ENCODE measurements around the gene SNAPC2. TPM values are rescaled to one million over a fixed set of nuclear protein-coding genes. Genes with fewer than 3 reads are reported as not detected.

The SNAPC2 gene
- total and polyA plus RNA-seq, 2 of the 13 experiments (the other 11 are each of a cell fraction or from before 2014, with no cell fraction given) = 10.2 to 12.7 TPM

- CTCF ChIA-PET (ENCODE audit: low intra/inter-chr PET ratio, low total read pairs) = no interaction called here
- no peaks in the 10 kb centered on the region for H4K20me1 ChIP-seq (ENCODE audit: insufficient read depth, low read length)
- H3K9ac ChIP-seq (ENCODE audit: insufficient read depth, low read depth, low read length) = no peak overlapping the region
- H3K27me3 ChIP-seq (ENCODE audit: control insufficient read depth in 1 of 2, insufficient read depth in 2 of 2, low read length in 2 of 2) = no peaks in the 10 kb centered on the region
- 90% methylated on average over 15 of the region's 24 CpGs for WGBS (ENCODE audit: low lambda C conversion rate)
- H3K36me3 ChIP-seq (replicated peaks in 1 of 2; ENCODE audit: control insufficient read depth in 1 of 2, insufficient read depth in 2 of 2, low read length in 2 of 2) = peaks cover 24 to 37% of the 10 kb centered on the region in 2 experiments; a peak in 4 of 5 replicates
- peak overlapping the region; percentile 43 for H3K27ac ChIP-seq (ENCODE audit: extremely low read length, insufficient read depth, low read length)
- POLR2A ChIA-PET = interaction anchor here (1.1 to 5.2 kb wide), 6 partner anchors 9 to 97 kb away, joined by 3 to 57 read pairs (median 4); partner anchors contain the start of genes MAP2K7, SNAPC2 and TIMM44
- peak; percentile 53 for DNase-seq (ENCODE audit: low spot score)
- no peak overlapping the region for H3K4me3 ChIP-seq (replicated peaks in 1 of 3; ENCODE audit: insufficient read depth in 1 of 3, low read depth in 2 of 3, low read length in 3 of 3)
- no peak overlapping the region for H2AFZ ChIP-seq (ENCODE audit: low read length)
- peak; percentile 49 for ATAC-seq
- H3K4me2 ChIP-seq (ENCODE audit: low read depth, low read length) = no peak overlapping the region
- no peaks in the 10 kb centered on the region for H3K79me2 ChIP-seq (ENCODE audit: insufficient read depth, low read length)
- FAIRE-seq = no peak
- H3K4me1 ChIP-seq (ENCODE audit: insufficient read depth, low read length) = no peaks in the 10 kb centered on the region
- in situ Hi-C loops (cut with HindIII; ENCODE audit: extremely low pct_ligation_motif_present, low pct_unique_long_range_greater_than_20kb) = no loop called here
- peak; percentile 60 for TF ChIP-seq RBFOX2 (IDR thresholded peaks at IDR 0.05; ENCODE audit: low read depth, low read length)
- peak; percentile 32 for TF ChIP-seq AGO2 (optimal IDR thresholded peaks at IDR 0.05; ENCODE audit: low read depth, low read length)
- TF ChIP-seq PAF1 (CRISPR knock-in tag; IDR thresholded peaks at IDR 0.05) = 0 out of 2 replicates have a peak, but pooled peaks have one; percentile 4
- peak; percentile 63 for TF ChIP-seq RFX1 (IDR thresholded peaks at IDR 0.05)
- TF ChIP-seq STAG1 (CRISPR knock-in tag; IDR thresholded peaks at IDR 0.05) = peak; percentile 38
- peak; percentile 75 for TF ChIP-seq RBM22 (optimal IDR thresholded peaks at IDR 0.05; ENCODE audit: low read length)
- no peak for TF ChIP-seq ZNF335 (CRISPR knock-in tag; IDR thresholded peaks at IDR 0.05)
- peak; percentile 50; the same call in 1 of the 2 replicates for TF ChIP-seq RAD21 (CRISPR knock-in tag; IDR thresholded peaks at IDR 0.05)
- TF ChIP-seq, protein P1, sequence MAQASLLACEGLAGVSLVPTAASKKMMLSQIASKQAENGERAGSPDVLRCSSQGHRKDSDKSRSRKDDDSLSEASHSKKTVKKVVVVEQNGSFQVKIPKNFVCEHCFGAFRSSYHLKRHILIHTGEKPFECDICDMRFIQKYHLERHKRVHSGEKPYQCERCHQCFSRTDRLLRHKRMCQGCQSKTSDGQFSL (CRISPR knock-in tag; IDR thresholded peaks at IDR 0.05) = peak; percentile 49; the same call in 1 of the 2 replicates
- no peak for TF ChIP-seq NFYC (CRISPR knock-in tag; IDR thresholded peaks at IDR 0.05)
- TF ChIP-seq, protein P2, sequence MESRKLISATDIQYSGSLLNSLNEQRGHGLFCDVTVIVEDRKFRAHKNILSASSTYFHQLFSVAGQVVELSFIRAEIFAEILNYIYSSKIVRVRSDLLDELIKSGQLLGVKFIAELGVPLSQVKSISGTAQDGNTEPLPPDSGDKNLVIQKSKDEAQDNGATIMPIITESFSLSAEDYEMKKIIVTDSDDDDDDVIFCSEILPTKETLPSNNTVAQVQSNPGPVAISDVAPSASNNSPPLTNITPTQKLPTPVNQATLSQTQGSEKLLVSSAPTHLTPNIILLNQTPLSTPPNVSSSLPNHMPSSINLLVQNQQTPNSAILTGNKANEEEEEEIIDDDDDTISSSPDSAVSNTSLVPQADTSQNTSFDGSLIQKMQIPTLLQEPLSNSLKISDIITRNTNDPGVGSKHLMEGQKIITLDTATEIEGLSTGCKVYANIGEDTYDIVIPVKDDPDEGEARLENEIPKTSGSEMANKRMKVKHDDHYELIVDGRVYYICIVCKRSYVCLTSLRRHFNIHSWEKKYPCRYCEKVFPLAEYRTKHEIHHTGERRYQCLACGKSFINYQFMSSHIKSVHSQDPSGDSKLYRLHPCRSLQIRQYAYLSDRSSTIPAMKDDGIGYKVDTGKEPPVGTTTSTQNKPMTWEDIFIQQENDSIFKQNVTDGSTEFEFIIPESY (CRISPR knock-in tag; IDR thresholded peaks at IDR 0.05) = peak; percentile 88
- TF ChIP-seq, protein P3, sequence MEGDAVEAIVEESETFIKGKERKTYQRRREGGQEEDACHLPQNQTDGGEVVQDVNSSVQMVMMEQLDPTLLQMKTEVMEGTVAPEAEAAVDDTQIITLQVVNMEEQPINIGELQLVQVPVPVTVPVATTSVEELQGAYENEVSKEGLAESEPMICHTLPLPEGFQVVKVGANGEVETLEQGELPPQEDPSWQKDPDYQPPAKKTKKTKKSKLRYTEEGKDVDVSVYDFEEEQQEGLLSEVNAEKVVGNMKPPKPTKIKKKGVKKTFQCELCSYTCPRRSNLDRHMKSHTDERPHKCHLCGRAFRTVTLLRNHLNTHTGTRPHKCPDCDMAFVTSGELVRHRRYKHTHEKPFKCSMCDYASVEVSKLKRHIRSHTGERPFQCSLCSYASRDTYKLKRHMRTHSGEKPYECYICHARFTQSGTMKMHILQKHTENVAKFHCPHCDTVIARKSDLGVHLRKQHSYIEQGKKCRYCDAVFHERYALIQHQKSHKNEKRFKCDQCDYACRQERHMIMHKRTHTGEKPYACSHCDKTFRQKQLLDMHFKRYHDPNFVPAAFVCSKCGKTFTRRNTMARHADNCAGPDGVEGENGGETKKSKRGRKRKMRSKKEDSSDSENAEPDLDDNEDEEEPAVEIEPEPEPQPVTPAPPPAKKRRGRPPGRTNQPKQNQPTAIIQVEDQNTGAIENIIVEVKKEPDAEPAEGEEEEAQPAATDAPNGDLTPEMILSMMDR (CRISPR knock-in tag; IDR thresholded peaks at IDR 0.05) = peak; percentile 54
- TF ChIP-seq KMT2B (CRISPR knock-in tag; IDR thresholded peaks at IDR 0.05) = no peak
- no peaks in the 10 kb centered on the region for H3K9me3 ChIP-seq (ENCODE audit: low read length)
- intact Hi-C loops (cut with micrococcal nuclease; ENCODE audit: unreplicated experiment) = no loop called here
- no TSS peak for BruUV-seq (replicated peaks)
Observed at GRCh38 chr19:7928741-7929701, 8.9 kb downstream of the SNAPC2 start.
